HG03442 (cell line): Measurements from ENCODE around the gene ADARB1.

ENCODE experiments used
- ATAC-seq: cut with Tn5 transposase; IDR thresholded peaks from one replicate; pipeline ENCODE4 v1.9.1; 2021; ENCODE audit warnings: mild to moderate bottlenecking, moderate library complexity; ENCODE audit not compliant: unreplicated experiment

The ADARB1 gene

DNA sequence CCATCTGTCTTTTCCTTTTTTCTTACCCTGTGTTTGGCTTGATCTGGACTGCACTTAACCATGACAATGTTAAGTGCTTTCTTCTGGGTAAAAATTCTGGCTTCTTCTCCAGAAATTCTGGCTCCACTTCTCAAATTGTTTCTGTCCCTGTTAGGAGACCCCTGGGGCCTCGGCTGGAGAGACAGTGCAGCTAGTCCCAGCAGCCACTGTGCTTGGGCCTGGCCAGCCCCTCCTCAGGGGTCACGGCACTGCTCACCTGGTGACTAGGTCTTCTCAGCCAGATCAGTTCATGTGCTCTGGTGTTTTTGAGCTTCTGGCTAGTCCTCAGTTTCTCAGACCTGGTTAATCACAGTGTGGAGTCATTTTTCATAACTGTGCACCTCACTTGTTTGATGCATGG is 72.4 kb downstream of the ADARB1 start:
- no peak for ATAC-seq

DNA sequence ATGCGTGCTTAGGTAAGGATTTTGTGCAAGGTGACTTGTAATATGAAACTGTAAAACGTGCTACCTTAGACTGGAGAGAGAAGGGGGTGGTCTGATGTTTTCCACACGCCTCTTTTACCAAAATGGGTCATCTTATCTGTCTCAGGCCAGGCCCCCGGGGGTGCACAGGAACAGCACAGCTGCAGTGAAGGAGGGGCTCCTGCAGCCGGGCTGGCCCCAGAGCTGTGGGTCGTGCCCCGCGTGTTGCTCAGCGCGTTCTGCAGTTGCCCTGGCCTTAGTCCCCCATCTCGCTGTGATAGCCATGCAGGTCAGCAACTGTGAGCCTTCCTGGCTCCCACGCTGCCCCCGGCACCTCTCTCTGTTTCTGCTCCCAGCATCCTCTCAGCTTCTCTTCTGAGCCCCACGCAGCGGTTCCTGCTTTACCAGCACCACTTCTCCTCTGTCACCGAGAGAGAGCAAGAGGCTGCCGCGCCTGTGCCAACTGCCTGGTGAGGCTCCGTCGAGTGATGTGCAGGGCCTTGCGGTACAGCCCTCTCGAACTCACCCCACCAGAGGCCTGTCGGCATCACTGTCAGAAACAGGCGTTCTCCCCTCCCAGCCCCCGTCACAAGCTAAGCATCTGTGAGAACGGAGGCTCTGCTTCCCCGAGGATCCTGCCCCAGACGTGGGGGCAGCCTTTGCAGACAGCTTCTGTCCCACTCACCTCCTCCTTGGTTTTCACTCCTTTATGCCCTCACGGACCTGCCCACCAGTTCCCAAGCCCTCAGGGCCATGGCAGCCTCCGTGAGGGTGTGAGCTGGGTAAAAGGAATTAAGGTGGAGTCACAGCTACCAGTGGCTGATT is 73.3 kb downstream of the ADARB1 start:
- ATAC-seq, result no peak

DNA sequence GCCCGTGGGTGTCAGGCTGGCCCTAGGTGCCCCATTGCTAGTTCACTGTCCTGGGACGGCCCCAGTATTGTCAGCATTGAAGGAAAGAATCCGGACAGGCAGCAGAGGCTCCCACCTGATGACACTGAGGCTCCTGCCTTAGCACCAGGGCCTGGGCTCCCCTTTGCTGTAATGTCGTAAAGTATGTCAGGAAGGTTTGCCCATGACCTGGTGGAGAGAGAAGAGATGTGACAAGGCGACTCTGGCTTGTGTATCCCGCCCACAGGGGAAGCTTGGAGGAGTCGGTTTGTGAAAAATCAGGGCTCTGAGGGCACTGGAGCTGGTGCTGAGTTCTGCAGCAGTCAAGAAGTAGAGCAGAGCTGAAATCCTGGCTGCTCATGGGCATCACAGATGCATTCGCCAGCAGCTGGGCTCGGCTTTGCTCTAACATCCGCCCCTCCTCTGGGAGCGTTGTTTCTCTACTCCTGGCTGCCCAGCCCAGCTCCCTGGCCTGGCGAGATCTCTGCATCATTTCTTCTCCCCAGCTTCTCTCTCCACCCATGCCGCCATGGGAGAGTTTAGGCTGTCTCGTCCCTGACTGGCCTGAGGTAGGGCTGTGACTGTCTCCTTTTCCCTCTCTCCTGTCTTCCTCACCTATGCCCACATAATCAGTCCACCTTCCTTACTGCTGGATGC is 74.1 kb downstream of the ADARB1 start:
- no peak for ATAC-seq

DNA sequence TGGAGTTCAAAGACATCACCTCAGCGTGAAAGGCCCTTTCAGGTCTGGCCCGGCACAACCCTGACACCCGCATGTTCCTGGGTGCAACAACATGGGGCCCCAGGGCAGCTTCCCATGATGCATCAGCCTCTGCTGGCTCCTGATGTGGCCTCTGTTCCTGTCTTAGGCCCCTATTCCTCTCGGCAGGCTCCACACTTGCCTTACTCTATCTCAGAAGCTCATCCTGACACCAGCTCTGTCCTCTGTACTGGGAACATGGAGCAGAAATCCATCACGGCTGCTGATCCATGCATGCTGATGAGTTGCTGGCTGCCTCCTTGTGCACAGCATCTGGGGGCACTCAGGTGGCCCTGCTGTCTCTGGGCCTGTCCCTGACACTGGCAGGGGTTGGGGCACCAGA is 74.6 kb downstream of the ADARB1 start:
- no peak for ATAC-seq

DNA sequence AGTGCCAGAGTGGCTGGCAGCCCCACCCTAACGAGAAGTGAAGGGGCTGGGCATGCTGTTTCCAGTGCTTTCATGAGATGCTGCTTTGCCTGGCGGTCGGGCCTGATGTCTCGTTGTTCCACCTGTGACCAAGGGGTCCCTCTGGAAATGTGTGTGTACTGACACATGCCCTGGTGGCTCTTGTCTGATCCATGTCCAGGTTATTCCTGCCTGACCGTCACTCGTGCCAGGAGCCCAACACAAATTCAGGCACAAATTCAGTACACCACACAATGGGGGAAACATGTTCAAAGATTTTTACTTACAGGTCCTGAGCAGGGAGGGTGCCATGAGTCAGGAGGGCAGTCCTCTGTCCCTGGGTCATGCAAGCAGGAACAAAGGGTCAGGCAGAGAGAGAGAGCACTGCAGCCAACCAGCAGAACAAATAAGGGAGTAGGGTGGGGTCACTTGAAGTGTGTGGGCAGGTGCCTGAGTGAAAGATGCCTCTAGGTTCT is 76.3 kb downstream of the ADARB1 start:
- ATAC-seq, result no peak

DNA sequence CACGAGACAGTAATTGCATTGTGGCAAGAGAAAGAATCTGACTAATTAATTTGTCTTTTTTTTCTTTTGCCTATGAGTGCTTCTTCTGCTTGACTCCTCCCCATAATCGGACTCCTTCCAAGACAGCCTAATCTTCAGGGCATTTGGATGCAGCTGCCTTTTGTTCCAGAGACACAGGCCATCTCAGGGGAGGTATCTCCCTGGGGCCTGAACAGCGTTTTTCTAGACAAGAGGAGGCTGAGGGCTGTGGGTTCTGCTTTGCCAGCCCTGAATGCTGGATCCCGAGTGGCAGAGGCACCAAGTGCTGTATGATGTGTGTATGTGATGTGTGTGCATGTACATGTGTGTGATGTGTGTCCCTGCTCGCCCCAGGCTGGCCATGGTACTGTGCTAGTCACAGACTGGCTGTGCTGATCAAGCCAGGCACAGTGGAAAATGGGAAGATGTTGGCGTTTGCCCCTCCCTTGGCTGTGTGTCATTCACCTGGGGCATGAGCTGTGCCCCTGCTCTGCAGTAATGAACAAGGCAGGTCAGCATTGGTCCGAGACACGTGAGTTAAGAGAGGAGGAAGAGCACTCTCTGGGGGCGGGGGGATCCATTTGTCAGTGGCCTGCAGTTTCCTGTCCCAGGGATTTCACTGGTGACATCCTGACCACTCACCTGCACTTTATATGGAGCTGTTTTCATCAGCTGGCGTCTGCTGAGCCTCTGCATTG is 77.2 kb downstream of the ADARB1 start:
- ATAC-seq, result no peak

DNA sequence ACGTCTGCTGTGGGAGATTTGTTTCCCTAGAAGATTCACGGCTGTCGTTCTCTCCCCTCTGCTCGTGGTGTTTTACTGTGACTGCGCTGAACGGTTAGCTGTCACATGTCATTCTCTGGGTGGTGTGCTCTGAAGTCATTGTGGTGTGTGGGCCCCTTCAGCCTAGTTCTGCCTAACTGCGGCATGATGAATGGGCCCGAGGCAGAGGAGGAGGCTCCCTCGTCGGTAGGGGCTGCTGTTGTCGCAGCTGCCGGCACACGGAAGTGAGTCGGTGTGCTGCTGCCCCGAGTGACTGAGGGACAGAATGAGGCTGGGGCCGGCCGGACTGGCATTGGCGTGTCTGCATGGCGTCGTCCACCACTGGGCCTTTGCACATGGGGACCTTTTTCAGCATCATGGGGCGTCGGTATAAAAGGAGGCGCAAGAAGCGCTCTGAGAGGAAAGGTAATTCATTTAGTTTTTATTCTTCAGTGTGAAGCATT is 77.9 kb downstream of the ADARB1 start:
- no peak for ATAC-seq

DNA sequence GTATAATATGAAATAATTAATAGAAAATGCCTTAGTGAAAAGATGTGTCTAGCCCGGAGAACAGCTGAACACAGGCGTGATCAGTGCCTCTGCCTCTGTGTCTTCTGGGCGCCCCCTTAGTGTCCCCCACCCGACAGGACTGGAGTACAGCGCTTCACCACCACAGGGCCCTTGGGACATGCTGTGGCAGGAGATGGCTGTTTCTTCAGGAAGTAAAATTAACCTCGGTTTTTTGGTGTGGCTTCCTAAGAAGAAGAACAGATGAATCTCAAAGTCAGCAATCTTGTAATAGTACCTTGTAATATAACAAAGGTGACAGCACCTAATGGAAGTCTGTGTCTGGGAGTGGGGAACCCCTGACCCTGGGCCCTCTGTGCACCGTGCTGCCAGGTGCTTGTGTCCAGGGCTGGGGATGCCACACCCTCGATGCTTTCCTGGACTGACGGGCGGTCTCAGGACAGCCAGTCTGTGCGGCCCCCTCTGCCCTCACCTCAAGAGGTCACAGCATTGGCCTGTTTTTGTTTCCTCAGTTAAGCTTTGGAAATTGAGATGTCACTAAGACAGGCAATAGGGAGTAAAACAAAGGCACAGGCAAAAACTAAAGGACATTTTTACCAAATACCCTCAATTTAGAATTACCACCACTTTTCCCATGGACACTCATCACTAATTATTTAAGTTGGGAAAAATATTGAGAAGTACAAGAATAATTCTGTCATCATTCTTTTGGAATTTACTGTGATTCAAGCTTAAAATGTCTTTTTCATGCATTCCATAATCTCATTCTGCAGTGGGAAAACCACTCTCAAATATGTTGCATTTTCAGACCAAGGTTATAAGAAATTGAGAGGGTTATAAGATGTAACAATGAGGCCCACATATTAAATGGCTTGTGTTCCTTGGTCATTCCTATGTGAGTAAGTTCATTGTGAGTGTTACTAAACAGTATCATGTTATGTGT is 79.3 kb downstream of the ADARB1 start:
- ATAC-seq, result no peak

DNA sequence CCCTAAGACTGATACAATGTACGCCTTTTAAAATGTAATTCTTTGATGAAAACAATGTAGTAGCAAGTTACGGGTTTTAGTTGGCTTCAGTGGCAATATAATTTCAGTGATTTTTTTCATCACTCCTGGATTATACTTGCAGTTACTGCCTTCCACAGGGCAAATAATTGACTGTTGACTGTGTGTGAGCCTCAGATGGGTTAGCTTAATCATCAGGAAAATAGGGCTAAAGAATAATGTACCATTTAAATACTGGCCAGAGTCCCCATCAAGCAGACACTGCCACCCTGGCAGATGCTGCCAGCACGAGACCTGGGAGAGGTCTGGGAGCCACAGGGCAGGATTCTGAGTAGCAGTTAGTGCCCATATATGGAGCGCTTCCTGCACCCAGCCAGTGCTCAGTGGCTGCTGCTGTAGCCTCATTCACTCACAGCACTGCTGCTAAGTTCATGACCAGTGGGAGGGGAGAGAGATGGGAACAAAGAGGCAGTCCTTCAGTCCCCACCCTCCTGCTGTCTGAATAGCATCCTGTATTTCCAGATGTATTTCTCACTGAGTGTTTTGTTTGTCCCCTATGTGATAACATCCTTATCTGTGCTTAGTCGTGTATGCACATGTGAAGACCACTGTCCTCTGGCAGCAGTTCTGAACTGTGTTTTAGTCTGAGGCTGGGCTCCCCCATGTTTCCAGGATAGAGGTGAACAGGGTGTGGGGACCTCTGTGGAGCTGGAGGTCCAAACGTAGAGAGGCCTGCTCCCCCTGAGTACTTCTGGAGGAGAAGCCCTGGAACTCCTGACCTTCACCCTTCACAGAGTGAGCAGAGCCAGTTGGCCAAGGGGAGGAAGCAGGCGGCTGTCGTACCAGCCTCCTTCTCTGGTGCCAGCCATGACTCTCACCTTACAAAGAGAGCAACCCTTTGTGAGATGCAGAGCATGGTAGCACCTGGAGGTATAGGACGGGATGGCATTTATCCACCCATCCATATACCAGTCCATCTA is 80.4 kb downstream of the ADARB1 start:
- no peak for ATAC-seq

DNA sequence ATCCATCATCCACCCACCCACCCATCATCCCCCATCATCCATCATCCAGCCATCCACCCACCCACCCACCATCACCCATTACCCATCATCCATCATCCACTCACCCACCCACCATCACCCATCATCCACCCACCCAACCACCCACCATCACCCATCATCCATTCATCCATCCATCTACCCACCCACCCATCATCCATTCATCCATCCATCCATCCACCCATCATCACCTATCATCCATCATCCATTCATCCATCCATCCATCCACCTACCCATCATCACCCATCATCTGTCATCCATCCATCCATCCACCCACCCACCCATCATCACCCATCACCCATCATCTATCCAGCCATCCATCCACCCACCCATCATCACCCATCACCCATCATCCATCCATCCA is 81.5 kb downstream of the ADARB1 start:
- no peak for ATAC-seq

DNA sequence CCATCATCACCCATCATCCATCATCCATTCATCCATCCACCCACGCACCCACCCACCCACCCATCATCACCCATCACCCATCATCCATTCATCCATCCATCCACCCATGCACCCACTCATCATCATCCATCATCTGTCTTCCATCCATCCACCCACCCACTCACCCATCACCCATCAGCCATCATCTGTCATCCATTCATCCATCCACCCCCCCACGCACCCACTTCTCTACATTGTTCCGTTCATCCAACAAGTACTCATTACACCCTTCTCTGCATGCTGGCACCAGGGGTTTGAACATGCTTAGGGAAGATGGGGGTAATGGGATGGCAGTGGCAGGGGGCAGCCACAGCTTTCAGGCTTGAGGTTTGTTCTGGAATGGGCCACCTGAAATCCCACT is 82.1 kb downstream of the ADARB1 start:
- no peak for ATAC-seq

DNA sequence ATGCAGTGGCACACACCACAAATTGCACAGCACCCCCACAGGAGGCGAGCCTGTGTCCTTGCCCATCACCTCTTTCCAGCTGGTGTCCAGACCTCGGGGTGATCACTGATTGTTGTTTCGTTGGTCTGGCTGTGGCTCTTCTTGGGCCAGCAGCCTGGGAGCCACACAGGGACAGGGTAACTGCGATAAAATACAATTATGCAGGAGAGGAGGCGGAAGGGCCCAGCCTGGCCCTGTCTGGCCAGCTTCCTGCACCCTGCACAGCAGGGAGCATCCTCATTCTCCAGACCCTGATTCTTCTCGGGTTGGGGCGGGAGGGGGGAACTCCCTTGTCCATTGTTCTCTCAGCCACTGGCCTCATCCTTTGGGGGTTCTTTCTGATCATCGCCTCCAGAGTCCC is 83.6 kb downstream of the ADARB1 start:
- no peak for ATAC-seq

DNA sequence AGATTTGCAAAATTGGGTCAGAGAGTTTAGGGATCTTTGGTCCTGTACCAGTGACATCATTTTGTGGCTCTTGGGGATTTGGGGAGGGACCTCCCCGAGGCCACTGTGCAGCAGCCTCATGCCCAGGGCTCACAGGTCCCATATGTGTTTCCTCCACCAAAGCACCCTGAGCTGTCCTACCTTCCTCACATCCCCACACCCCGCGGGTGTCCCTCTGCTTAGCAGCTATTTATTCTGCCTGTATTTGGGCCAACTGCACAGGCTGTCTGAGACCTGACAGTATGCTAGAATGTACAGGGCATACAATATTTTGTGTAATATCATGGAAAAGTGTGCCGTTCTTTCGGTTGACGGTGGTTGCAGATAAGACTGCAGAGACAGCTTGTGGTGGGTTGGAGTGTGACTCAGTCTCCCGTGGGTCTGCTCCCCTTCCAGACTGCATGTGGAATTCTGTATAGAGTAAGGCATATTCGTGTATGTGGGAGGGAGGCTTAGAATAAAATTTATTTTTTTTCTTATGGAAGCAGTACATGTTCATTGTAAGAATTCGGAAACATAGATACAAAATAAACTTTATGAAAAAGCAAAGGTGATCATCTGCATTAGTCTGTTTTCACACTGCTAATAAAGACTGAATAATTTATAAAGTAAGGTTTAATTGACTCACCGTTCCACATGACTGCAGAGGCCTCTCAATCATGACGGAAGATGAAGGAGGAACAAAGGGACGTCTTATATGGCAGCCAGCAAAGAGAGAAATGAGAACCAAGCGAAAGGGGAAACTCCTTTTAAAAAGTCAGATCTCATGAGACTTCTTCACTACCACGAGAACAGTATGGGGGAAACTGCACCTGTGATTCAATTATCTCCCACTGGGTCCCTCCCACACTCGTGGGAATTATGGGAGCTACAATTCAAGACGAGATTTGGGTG is 84.4 kb downstream of the ADARB1 start:
- no peak for ATAC-seq

DNA sequence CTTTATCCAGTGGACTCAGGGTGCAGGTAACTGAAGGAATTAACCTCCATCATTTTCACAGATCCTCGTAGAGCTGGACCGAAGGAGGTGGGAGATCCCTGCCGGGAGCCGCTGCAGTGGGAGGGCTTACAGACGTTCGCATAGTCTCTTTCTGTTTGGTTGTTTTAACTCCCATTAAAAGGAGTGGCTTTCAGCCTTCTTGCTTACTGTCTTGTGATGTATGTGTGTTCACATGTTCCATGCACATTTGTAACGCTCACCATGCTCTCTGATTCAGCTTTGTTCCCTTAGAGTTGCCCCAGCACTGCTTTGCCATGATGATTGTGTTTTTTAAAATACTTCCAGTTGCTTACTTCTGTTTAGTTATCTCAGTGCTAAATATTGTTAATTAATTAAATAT is 85.8 kb downstream of the ADARB1 start:
- no peak for ATAC-seq

DNA sequence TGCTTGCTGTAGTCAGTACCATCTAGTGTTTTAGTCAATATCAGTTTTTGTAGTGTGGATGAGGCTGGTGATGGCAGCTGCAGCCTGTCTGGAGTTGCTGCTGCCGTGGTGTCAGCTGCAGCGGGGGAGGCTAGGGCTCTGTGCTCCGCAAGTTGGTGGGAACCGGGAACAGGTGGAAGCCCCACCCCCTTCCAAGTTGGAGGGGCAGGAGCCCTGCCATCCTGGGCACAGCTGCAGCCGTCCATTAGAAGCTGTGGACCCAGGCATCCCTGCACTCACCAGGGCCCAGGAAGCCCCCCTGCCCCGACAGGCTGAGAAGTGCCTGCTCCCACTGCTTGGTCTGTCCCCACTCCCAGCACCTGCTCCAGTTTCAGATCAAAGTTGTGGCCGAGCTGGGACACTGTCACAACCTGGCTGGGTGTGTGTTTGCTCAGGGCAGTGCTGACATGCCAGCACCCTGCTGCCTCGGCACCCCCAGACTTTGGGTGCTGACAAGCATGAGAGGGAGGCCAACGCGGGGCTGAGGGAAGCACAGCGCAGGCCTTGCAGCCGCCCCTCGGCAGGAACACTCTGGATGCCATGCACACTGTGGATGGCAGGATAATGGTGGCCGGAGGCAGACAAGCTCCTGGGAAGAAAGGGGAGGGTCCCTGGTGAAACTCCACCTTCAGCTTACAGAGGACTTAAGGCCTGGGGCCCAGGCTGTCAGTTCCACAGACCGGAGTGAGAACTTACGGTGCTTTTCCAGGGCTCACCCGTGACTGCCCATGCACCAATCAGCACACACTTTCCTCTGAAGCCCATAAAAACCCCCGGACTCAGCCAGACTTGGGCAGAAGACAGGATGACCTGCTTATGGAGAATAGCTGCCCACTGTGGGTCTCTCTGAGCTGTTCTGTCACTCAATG is 86.9 kb downstream of the ADARB1 start:
- no peak for ATAC-seq

DNA sequence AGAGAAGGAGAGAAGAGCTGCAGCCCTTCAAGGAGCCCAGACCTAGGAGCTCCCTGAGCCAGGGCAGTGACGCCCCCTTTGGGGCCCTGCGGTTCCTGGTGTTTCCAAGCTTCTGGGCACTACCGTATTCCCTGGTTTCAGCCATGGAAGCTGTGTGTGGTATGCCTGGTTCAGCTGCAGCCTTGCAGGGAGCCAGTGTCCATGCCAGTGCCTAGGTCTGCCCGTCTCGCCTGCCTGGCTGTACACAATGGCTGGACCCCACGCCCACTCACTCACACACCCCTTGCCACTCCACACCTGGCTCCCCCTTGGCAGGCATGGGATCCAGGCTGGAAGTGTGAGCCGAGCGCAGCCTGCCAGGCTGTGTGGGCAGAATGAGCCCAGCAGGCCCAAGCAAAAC is 87.7 kb downstream of the ADARB1 start:
- ATAC-seq, result no peak

DNA sequence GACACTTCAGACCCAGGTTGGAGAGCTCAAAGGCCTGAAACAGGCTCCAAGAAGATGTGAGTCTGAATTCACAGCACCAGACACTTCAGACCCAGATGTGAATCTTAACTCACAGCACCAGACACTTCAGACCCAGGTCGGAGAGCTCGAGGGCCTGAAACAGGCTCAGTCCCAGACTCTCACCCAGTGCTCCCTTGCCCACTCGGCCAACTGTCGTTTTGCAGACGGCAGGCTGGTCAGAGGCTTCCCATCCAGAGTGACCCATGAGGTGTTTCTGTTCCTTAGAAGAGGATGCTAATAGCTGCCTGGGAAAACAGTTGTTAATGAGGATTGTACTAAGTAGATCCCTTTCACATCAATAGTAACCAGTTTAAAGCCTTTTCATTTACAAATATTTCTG is 88.4 kb downstream of the ADARB1 start:
- no peak for ATAC-seq
